T-helper 2 cell treated with Interferon-gamma antibody and Interleukin-4, amounts not matched to agents 100 ng/mL and 5 ng/mL, for 36 hours (primary cell): ENCODE measurements around the gene ZSWIM5. TPM values are rescaled to one million over a fixed set of nuclear protein-coding genes. Genes with fewer than 3 reads are reported as not detected.
"Not testable (repeated sequence)": the region's sequence is repeated elsewhere in the genome, so short reads cannot be mapped to it uniquely, and the experiment has no call there.

Experiments used
- intact Hi-C: fragments of 100-400 bp; cut with micrococcal nuclease; formaldehyde crosslinking; loops from one replicate; pipeline ENCODE4 v1.15.1; 2023
- total RNA-seq: library from RNA; stranded (reverse); gene quantifications from 2 replicates; pipeline ENCODE4 v1.2.3, GENCODE V29; 2022

Gene ZSWIM5
- total RNA-seq, 1 donor from 2014 or later, result 0.07 TPM

GRCh38 chr1:45148209-45148825, 58.1 kb downstream of the ZSWIM5 start:
- intact Hi-C loops, result no loop called here

GRCh38 chr1:45146833-45147232, 59.6 kb downstream of the ZSWIM5 start:
- intact Hi-C loops, result no loop called here

- intact Hi-C loops, result no loop called here
Measured at GRCh38 chr1:45141247-45142003, 65.0 kb downstream of the ZSWIM5 start.

GRCh38 chr1:45136984-45137383, 69.4 kb downstream of the ZSWIM5 start:
- intact Hi-C loops, result no loop called here

GRCh38 chr1:45135316-45135715, 71.1 kb downstream of the ZSWIM5 start:
- intact Hi-C loops, result no loop called here

- intact Hi-C loops, result no loop called here
Measured at GRCh38 chr1:45134461-45134873, 71.9 kb downstream of the ZSWIM5 start.

GRCh38 chr1:45132719-45133118, 73.7 kb downstream of the ZSWIM5 start:
- intact Hi-C loops, result not testable (repeated sequence)

- intact Hi-C loops, result no loop called here
Measured at GRCh38 chr1:45123358-45123757, 83.0 kb downstream of the ZSWIM5 start.

- intact Hi-C loops, result no loop called here
Measured at GRCh38 chr1:45122724-45123123, 83.7 kb downstream of the ZSWIM5 start.

- intact Hi-C loops, result no loop called here
Measured at GRCh38 chr1:45117766-45118165, 88.6 kb downstream of the ZSWIM5 start.

GRCh38 chr1:45116820-45117219, 89.6 kb downstream of the ZSWIM5 start:
- intact Hi-C loops, result no loop called here

- intact Hi-C loops, result no loop called here
Measured at GRCh38 chr1:45116340-45116739, 90.1 kb downstream of the ZSWIM5 start.

- intact Hi-C loops, result not testable (repeated sequence)
Measured at GRCh38 chr1:45115198-45115597, 91.2 kb downstream of the ZSWIM5 start.

- intact Hi-C loops, result no loop called here
Measured at GRCh38 chr1:45112661-45113060, 93.7 kb downstream of the ZSWIM5 start.

GRCh38 chr1:45111239-45111638, 95.2 kb downstream of the ZSWIM5 start:
- intact Hi-C loops, result no loop called here

- intact Hi-C loops, result no loop called here
Measured at GRCh38 chr1:45107782-45108181, 98.6 kb downstream of the ZSWIM5 start.

GRCh38 chr1:45106864-45107263, 99.5 kb downstream of the ZSWIM5 start:
- intact Hi-C loops, result not testable (repeated sequence)

- intact Hi-C loops, result not testable (repeated sequence)
Measured at GRCh38 chr1:45106156-45106545, 100.3 kb downstream of the ZSWIM5 start.

GRCh38 chr1:45105486-45106155, 100.8 kb downstream of the ZSWIM5 start:
- intact Hi-C loops, result not testable (repeated sequence)

- intact Hi-C loops, result no loop called here
Measured at GRCh38 chr1:45103534-45103933, 102.9 kb downstream of the ZSWIM5 start.

GRCh38 chr1:45101947-45102346, 104.5 kb downstream of the ZSWIM5 start:
- intact Hi-C loops, result no loop called here

GRCh38 chr1:45101528-45101927, 104.9 kb downstream of the ZSWIM5 start:
- intact Hi-C loops, result not testable (repeated sequence)
